BJ (cell line): ENCODE data around the gene SH3YL1. TPM values are rescaled to one million over a fixed set of nuclear protein-coding genes. Genes with fewer than 3 reads are reported as not detected.
A peak's percentile ranks its signal among the peaks of the same experiment; 100 is the strongest.

ENCODE experiments used
- CTCF ChIA-PET: fragments of 350-600 bp; formaldehyde crosslinking; extraction: SDS; loops from one replicate; lab custom pipeline; 2021; ENCODE audit warnings: antibody characterized with exemption, inconsistent platforms; lab: Yijun Ruan, JAX
- POLR2A ChIA-PET: fragments of 300-600 bp; sonication (Branson Sonifier 250); formaldehyde crosslinking; extraction: SDS; loops from one replicate; lab custom pipeline; 2021; ENCODE audit warnings: antibody characterized with exemption; lab: Charles Lee
- DNase-seq: peaks from one replicate; pipeline ENCODE4 v3.0.0-alpha.2; 2011; ENCODE audit warnings: low read depth
- H3K27me3 ChIP-seq: 2 replicates; pipeline ENCODE4 v1.6.0; 2011; ENCODE audit warnings: low read length; ENCODE audit not compliant: control insufficient read depth, insufficient read depth
- H3K36me3 ChIP-seq: 2 replicates; pipeline ENCODE4 v1.5.1; 2011; ENCODE audit warnings: low read length; ENCODE audit not compliant: control insufficient read depth, insufficient read depth
- H3K4me3 ChIP-seq: 2 replicates; pipeline ENCODE4 v1.5.1; 2011; ENCODE audit warnings: low read depth, mild to moderate bottlenecking, control low read depth, low read length
- CTCF ChIP-seq: IDR thresholded peaks from 2 replicates; pipeline ENCODE4 v1.5.1; 2011; ENCODE audit warnings: low read depth, mild to moderate bottlenecking, control low read depth, inconsistent platforms, low read length, moderate library complexity; ENCODE audit not compliant: insufficient read depth
- polyA plus RNA-seq: library from polyadenylated mRNA; depleted of rRNA; stranded (reverse); fragments of >200 nt; gene quantifications from 2 replicates; pipeline ENCODE4 v1.2.3, GENCODE V29; 2011

The SH3YL1 gene
- polyA plus RNA-seq, 1 experiment, result 19.0 TPM

GRCh38 chr2:263022-263738 lies 652 bp downstream of the SH3YL1 start:
- POLR2A ChIA-PET, result no interaction called here
- CTCF ChIA-PET, result interaction anchor here (1.2 to 2.0 kb wide), 3 partner anchors 16 to 373 kb away, joined by 3 to 10 read pairs (median 8); no protein-coding TSS in a partner anchor
- no peaks in the 10 kb centered on the region for H3K36me3 ChIP-seq
- no peak for TF ChIP-seq CTCF
- DNase-seq, result no peak
- peak overlapping the region; percentile 60 for H3K4me3 ChIP-seq
- no peaks in the 10 kb centered on the region for H3K27me3 ChIP-seq

- Histone ChIP-seq H3K27me3 (no peaks in the 10 kb centered on the region), H3K36me3 (no peaks in the 10 kb centered on the region), H3K4me3 (no peak overlapping the region)
- no peak for TF ChIP-seq CTCF
- DNase-seq, result no peak
- ChIA-PET CTCF (interaction anchor here (1.2 to 2.0 kb wide), 3 partner anchors 15 to 374 kb away, joined by 3 to 10 read pairs (median 8); no protein-coding TSS in a partner anchor), POLR2A (no interaction called here)
These were observed 1.7 kb downstream of the SH3YL1 start for GRCh38 chr2:262117-262516.

- ChIA-PET CTCF (interaction anchor here (0.9 to 2.0 kb wide), 2 partner anchors 14 to 104 kb away, joined by 3 to 10 read pairs; no protein-coding TSS in a partner anchor), POLR2A (no interaction called here)
- Histone ChIP-seq H3K27me3 (no peaks in the 10 kb centered on the region), H3K4me3 (no peak overlapping the region), H3K36me3 (no peaks in the 10 kb centered on the region)
- DNase-seq, result no peak
- no peak for TF ChIP-seq CTCF
These were observed 3.2 kb downstream of the SH3YL1 start for GRCh38 chr2:260507-261161.

- ChIA-PET POLR2A (no interaction called here), CTCF (interaction anchor here (0.6 kb wide), 1 partner anchor 28 kb away, joined by 3 read pairs; no protein-coding TSS in a partner anchor)
- Histone ChIP-seq H3K36me3 (no peaks in the 10 kb centered on the region), H3K4me3 (no peak overlapping the region), H3K27me3 (no peaks in the 10 kb centered on the region)
- DNase-seq, result no peak
- TF ChIP-seq CTCF, result no peak
These were observed 4.0 kb downstream of the SH3YL1 start for GRCh38 chr2:259789-260331.

- no peak overlapping the region for H3K4me3 ChIP-seq
- no peak for TF ChIP-seq CTCF
- CTCF ChIA-PET, result interaction anchor here (1.5 to 5.5 kb wide), 2 partner anchors 12 to 31 kb away, joined by 3 to 21 read pairs; no protein-coding TSS in a partner anchor
- no peak for DNase-seq
- no peaks in the 10 kb centered on the region for H3K36me3 ChIP-seq
- no peaks in the 10 kb centered on the region for H3K27me3 ChIP-seq
- POLR2A ChIA-PET, result no interaction called here
These were observed 4.9 kb downstream of the SH3YL1 start for GRCh38 chr2:258933-259332.
